ENCODE results near the gene CRIM1. TPM values are rescaled to one million over a fixed set of nuclear protein-coding genes. Genes with fewer than 3 reads are reported as not detected.

Gene CRIM1
- total RNA-seq, 1 experiment from 2014 or later: 292 TPM

GRCh38 chr2:36464006-36464721, 108.6 kb downstream of the CRIM1 start:
- Histone ChIP-seq H3K27me3 (replicated peaks; ENCODE audit: control insufficient read depth, insufficient read depth, low read length) (no peaks in the 10 kb centered on the region), H3K4me3 (ENCODE audit: low read depth, low read length) (no peak overlapping the region), H3K9me3 (no peaks in the 10 kb centered on the region), H3K4me1 (peaks cover 34% of the 10 kb centered on the region), H3K36me3 (ENCODE audit: control insufficient read depth, insufficient read depth, low read length) (peaks cover 2% of the 10 kb centered on the region; the same call in 1 of the 2 replicates)
- no TSS peak for BruUV-seq (replicated peaks)
- H3K4me3 Mint-ChIP-seq (ENCODE audit: unreplicated experiment): no peak overlapping the region
- H3K27me3 Mint-ChIP-seq (ENCODE audit: insufficient read depth, unreplicated experiment): no peaks in the 10 kb centered on the region
- H3K36me3 Mint-ChIP-seq (ENCODE audit: insufficient read depth, unreplicated experiment): peaks cover 36% of the 10 kb centered on the region
- ChIA-PET CTCF (no interaction called here), POLR2A (no interaction called here)
- H3K4me1 Mint-ChIP-seq (ENCODE audit: low read depth, unreplicated experiment): peaks cover 20% of the 10 kb centered on the region
- DNase-seq: no peak
- intact Hi-C loops (cut with micrococcal nuclease; ENCODE audit: unreplicated experiment): loop anchor here (5.0 kb wide), 1 partner anchor 208 kb away; no protein-coding TSS in a partner anchor
- H3K9me3 Mint-ChIP-seq (ENCODE audit: unreplicated experiment): no peaks in the 10 kb centered on the region
- peak overlapping the region; percentile 13 for H3K27ac Mint-ChIP-seq (ENCODE audit: unreplicated experiment)
- no peak for TF ChIP-seq CTCF (IDR thresholded peaks at IDR 0.05; ENCODE audit: insufficient read depth in 1 of 2, low read depth in 1 of 2, low read length in 1 of 2, severe bottlenecking in 1 of 2, unreplicated experiment in 1 of 2)

- Histone ChIP-seq H3K4me3 (ENCODE audit: low read depth, low read length) (no peak overlapping the region), H3K36me3 (ENCODE audit: control insufficient read depth, insufficient read depth, low read length) (peaks cover 2% of the 10 kb centered on the region; the same call in 1 of the 2 replicates), H3K4me1 (peaks cover 14% of the 10 kb centered on the region), H3K9me3 (no peaks in the 10 kb centered on the region), H3K27me3 (replicated peaks; ENCODE audit: control insufficient read depth, insufficient read depth, low read length) (no peaks in the 10 kb centered on the region)
- POLR2A ChIA-PET: no interaction called here
- no peak for TF ChIP-seq CTCF (IDR thresholded peaks at IDR 0.05; ENCODE audit: insufficient read depth in 1 of 2, low read depth in 1 of 2, low read length in 1 of 2, severe bottlenecking in 1 of 2, unreplicated experiment in 1 of 2)
- no peak overlapping the region for H3K27ac Mint-ChIP-seq (ENCODE audit: unreplicated experiment)
- H3K4me1 Mint-ChIP-seq (ENCODE audit: low read depth, unreplicated experiment): peaks cover 27% of the 10 kb centered on the region
- no peaks in the 10 kb centered on the region for H3K9me3 Mint-ChIP-seq (ENCODE audit: unreplicated experiment)
- CTCF ChIA-PET: no interaction called here
- intact Hi-C loops (cut with micrococcal nuclease; ENCODE audit: unreplicated experiment): no loop called here
- DNase-seq: no peak
- BruUV-seq (replicated peaks): no TSS peak
- H3K27me3 Mint-ChIP-seq (ENCODE audit: insufficient read depth, unreplicated experiment): no peaks in the 10 kb centered on the region
- no peak overlapping the region for H3K4me3 Mint-ChIP-seq (ENCODE audit: unreplicated experiment)
- peaks cover 55% of the 10 kb centered on the region for H3K36me3 Mint-ChIP-seq (ENCODE audit: insufficient read depth, unreplicated experiment)
These were observed 110.6 kb downstream of the CRIM1 start for GRCh38 chr2:36466135-36466534.

DNA sequence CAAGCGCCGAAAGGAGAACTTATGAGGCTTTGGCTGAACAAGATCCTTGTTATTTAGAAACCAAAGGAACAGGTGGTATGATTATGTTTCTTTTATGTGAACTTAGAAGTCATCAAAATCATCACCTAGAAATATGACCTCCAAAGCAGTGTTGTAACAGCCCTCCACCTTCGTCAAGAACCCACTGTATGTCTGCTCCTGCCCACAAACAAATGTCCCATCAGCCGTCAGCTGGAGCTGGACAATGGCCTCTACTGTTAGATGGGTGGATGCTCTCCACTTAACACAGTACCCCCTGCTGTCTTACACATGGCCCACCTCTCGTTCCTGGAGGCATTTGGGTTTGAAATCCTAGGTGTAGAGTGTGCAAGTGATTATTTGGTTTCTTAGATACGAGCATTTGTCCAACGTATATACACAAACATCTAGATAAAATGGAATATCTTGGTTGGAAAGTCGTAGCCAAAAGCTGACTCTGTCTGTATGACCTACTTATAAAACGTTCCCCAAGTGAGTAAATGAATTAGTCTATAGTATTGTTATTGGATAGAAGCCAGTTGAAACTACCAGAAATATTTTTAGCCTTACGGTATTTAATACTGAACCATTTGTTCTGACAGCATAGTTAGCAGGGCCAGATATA, 113.0 kb downstream of the CRIM1 start:
- Histone ChIP-seq H3K4me1 (no peaks in the 10 kb centered on the region), H3K36me3 (ENCODE audit: control insufficient read depth, insufficient read depth, low read length) (peaks cover 2% of the 10 kb centered on the region), H3K27me3 (replicated peaks; ENCODE audit: control insufficient read depth, insufficient read depth, low read length) (no peaks in the 10 kb centered on the region), H3K4me3 (ENCODE audit: low read depth, low read length) (no peak overlapping the region), H3K9me3 (peaks cover 3% of the 10 kb centered on the region; the same call in 1 of the 2 replicates)
- ChIA-PET CTCF (no interaction called here), POLR2A (no interaction called here)
- Mint-ChIP-seq H3K9me3 (ENCODE audit: unreplicated experiment) (peaks cover 16% of the 10 kb centered on the region), H3K4me1 (ENCODE audit: low read depth, unreplicated experiment) (peaks cover 28% of the 10 kb centered on the region), H3K36me3 (ENCODE audit: insufficient read depth, unreplicated experiment) (peaks cover 80% of the 10 kb centered on the region), H3K27me3 (ENCODE audit: insufficient read depth, unreplicated experiment) (no peaks in the 10 kb centered on the region), H3K4me3 (ENCODE audit: unreplicated experiment) (no peak overlapping the region), H3K27ac (ENCODE audit: unreplicated experiment) (no peak overlapping the region)
- intact Hi-C loops (cut with micrococcal nuclease; ENCODE audit: unreplicated experiment): no loop called here
- BruUV-seq (replicated peaks): no TSS peak
- no peak for TF ChIP-seq CTCF (IDR thresholded peaks at IDR 0.05; ENCODE audit: insufficient read depth in 1 of 2, low read depth in 1 of 2, low read length in 1 of 2, severe bottlenecking in 1 of 2, unreplicated experiment in 1 of 2)
- no peak for DNase-seq

All from Caco-2 (cell line).